RWPE2 (cell line): ENCODE data around the gene EIF4E3.

ENCODE experiments used
- ATAC-seq: fragments of 200-7000 bp; cut with Tn5 transposase; 3 replicates; pipeline ENCODE4 v1.9.1; 2021; ENCODE audit warnings: low read depth
- DNase-seq: peaks from one replicate; pipeline ENCODE4 v3.0.0-alpha.2; 2020; ENCODE audit warnings: low spot score
- H3K27ac ChIP-seq: fragments of 450-650 bp; 2 replicates; pipeline ENCODE4 v1.5.1; 2017; ENCODE audit warnings: mild to moderate bottlenecking; ENCODE audit not compliant: poor library complexity, severe bottlenecking
- H3K27me3 ChIP-seq: fragments of 250-450 bp; sonication (Bioruptor Pico); 2 replicates; pipeline ENCODE4 v1.5.1; 2021; ENCODE audit warnings: mild to moderate bottlenecking, moderate library complexity; ENCODE audit not compliant: insufficient read depth, poor library complexity, severe bottlenecking
- H3K36me3 ChIP-seq: fragments of 250-450 bp; sonication (Bioruptor Pico); 2 replicates; pipeline ENCODE4 v1.5.1; 2020; ENCODE audit warnings: low read depth, mild to moderate bottlenecking, moderate library complexity
- H3K4me1 ChIP-seq: fragments of 250-450 bp; sonication (Bioruptor Pico); 2 replicates; pipeline ENCODE4 v1.5.1; 2021; ENCODE audit warnings: mild to moderate bottlenecking, moderate library complexity; ENCODE audit not compliant: insufficient read depth, poor library complexity, severe bottlenecking
- H3K4me3 ChIP-seq: fragments of 250-450 bp; sonication (Bioruptor Pico); 2 replicates; pipeline ENCODE4 v1.5.1; 2021; ENCODE audit warnings: mild to moderate bottlenecking, moderate library complexity; ENCODE audit not compliant: severe bottlenecking
- H3K9me3 ChIP-seq: fragments of 250-450 bp; sonication (Bioruptor Pico); 2 replicates; pipeline ENCODE4 v1.5.1; 2021; ENCODE audit warnings: mild to moderate bottlenecking, moderate library complexity; ENCODE audit not compliant: severe bottlenecking
- TF ChIP-seq, protein P1 (sequence below): fragments of 450-650 bp; IDR thresholded peaks from one replicate; pipeline ENCODE4 v1.5.1; 2017; ENCODE audit warnings: mild to moderate bottlenecking, moderate library complexity; ENCODE audit not compliant: poor library complexity, severe bottlenecking

The EIF4E3 gene

DNA sequence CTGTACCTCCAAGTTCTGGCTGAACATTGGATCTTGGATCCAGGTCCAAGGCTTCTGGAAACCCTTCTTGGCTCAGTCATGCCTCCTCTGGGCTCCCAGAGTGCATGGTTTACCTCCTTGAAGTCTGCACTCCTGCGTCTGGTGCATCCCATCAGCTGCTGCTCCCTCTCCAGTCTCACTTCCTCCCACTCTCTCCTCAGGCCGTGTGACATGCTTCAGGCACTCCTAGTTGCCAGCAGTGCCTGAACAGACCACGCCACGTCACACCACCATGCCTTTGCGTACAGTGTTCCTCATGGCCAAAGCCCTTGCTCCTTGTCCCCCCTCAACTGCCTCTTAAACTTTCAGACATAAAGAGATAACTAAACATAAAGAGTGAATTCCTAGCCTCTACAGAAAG is 34.2 kb upstream of the EIF4E3 start:
- Histone ChIP-seq H3K27me3 (peaks cover 8% of the 10 kb centered on the region), H3K4me1 (no peaks in the 10 kb centered on the region), H3K27ac (no peak overlapping the region), H3K4me3 (no peak overlapping the region), H3K9me3 (no peaks in the 10 kb centered on the region), H3K36me3 (no peaks in the 10 kb centered on the region)
- DNase-seq = no peak
- TF ChIP-seq, protein P1, sequence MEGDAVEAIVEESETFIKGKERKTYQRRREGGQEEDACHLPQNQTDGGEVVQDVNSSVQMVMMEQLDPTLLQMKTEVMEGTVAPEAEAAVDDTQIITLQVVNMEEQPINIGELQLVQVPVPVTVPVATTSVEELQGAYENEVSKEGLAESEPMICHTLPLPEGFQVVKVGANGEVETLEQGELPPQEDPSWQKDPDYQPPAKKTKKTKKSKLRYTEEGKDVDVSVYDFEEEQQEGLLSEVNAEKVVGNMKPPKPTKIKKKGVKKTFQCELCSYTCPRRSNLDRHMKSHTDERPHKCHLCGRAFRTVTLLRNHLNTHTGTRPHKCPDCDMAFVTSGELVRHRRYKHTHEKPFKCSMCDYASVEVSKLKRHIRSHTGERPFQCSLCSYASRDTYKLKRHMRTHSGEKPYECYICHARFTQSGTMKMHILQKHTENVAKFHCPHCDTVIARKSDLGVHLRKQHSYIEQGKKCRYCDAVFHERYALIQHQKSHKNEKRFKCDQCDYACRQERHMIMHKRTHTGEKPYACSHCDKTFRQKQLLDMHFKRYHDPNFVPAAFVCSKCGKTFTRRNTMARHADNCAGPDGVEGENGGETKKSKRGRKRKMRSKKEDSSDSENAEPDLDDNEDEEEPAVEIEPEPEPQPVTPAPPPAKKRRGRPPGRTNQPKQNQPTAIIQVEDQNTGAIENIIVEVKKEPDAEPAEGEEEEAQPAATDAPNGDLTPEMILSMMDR = no peak
- ATAC-seq = no peak

DNA sequence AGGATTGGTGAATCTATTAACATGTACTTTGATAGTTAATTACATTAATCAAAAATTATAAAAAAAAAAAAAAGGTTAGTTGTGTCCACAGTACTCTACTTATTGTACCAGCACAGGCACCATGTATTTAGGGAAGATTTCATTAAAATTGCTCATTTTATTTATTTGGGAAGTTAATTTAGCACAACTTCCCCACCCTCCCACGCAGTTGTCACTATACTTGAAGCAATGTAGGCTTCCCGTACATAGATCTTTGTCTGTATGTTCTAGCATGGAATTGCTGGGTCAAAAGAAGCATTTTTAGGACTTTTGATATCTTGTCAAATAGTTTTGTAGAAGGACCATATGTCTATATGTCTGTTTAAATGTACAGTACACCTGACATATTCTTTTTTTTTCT is 32.9 kb upstream of the EIF4E3 start:
- peaks cover 10% of the 10 kb centered on the region for H3K27me3 ChIP-seq
- TF ChIP-seq, protein P1 = no peak
- H3K36me3 ChIP-seq = no peaks in the 10 kb centered on the region
- DNase-seq = no peak
- no peaks in the 10 kb centered on the region for H3K4me1 ChIP-seq
- no peak overlapping the region for H3K4me3 ChIP-seq
- no peak overlapping the region for H3K27ac ChIP-seq
- no peak for ATAC-seq
- no peaks in the 10 kb centered on the region for H3K9me3 ChIP-seq

DNA sequence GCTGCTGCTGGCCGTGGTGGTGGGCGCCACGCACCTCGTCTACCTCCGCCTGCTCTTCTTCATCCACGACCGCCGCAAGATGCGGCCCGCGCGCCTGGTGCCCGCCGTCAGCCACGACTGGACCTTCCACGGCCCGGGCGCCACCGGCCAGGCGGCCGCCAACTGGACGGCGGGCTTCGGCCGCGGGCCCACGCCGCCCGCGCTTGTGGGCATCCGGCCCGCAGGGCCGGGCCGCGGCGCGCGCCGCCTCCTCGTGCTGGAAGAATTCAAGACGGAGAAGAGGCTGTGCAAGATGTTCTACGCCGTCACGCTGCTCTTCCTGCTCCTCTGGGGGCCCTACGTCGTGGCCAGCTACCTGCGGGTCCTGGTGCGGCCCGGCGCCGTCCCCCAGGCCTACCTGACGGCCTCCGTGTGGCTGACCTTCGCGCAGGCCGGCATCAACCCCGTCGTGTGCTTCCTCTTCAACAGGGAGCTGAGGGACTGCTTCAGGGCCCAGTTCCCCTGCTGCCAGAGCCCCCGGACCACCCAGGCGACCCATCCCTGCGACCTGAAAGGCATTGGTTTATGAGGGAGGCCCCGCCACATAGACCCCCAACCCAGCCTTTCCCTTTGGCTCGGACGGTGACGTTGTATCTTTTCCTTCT is 29.5 kb upstream of the EIF4E3 start:
- ATAC-seq (no peak), DNase-seq (no peak)
- H3K4me3 ChIP-seq = peak overlapping the region; percentile 76
- no peaks in the 10 kb centered on the region for H3K4me1 ChIP-seq
- peaks cover 10% of the 10 kb centered on the region for H3K27me3 ChIP-seq
- no peaks in the 10 kb centered on the region for H3K36me3 ChIP-seq
- H3K27ac ChIP-seq = no peak overlapping the region
- TF ChIP-seq, protein P1 = no peak
- no peaks in the 10 kb centered on the region for H3K9me3 ChIP-seq

DNA sequence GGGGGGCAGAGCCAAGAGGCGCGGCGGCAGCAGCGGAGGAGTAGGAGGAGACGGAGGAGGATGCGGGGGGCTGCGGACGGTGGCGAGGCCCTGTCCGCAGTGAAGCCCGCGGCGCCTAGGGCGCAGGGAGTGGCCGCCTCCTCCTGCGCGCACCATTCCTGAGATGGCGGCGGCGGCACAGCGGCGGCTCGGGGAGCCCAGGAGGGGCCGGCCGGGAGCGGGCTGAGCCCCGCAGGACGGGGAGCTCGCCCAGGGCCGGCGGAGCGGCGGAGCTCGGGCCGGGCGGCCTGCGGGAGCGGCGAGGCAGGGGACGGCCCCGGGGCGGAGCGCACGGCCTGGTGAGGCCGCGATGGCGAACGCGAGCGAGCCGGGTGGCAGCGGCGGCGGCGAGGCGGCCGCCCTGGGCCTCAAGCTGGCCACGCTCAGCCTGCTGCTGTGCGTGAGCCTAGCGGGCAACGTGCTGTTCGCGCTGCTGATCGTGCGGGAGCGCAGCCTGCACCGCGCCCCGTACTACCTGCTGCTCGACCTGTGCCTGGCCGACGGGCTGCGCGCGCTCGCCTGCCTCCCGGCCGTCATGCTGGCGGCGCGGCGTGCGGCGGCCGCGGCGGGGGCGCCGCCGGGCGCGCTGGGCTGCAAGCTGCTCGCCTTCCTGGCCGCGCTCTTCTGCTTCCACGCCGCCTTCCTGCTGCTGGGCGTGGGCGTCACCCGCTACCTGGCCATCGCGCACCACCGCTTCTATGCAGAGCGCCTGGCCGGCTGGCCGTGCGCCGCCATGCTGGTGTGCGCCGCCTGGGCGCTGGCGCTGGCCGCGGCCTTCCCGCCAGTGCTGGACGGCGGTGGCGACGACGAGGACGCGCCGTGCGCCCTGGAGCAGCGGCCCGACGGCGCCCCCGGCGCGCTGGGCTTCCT is 28.8 kb upstream of the EIF4E3 start, which contains the start of gene GPR27:
TSS of gene GPR27 (plus strand) at position 155 of the 909 bp plus-strand sequence. CDS start at position 350, 195 bp downstream.
- peak; percentile 64 for ATAC-seq
- Histone ChIP-seq H3K27me3 (peaks cover 10% of the 10 kb centered on the region), H3K27ac (no peak within 1 kb of the TSS), H3K36me3 (no peaks in the 10 kb centered on the region), H3K9me3 (no peaks in the 10 kb centered on the region), H3K4me3 (peak within 1 kb of the TSS; percentile 76), H3K4me1 (no peaks in the 10 kb centered on the region)
- TF ChIP-seq, protein P1 = no peak
- DNase-seq = no peak
